ENCODE data around the gene NUDT6. TPM values are rescaled to one million over a fixed set of nuclear protein-coding genes. Genes with fewer than 3 reads are reported as not detected.

The NUDT6 gene
- total RNA-seq, 1 donor from 2014 or later, result 4.0 TPM

- no peak for FAIRE-seq
- Mint-ChIP-seq H3K36me3 (ENCODE audit: low read depth, unreplicated experiment) (peaks cover 17% of the 10 kb centered on the region), H3K27me3 (ENCODE audit: low read depth, unreplicated experiment) (no peaks in the 10 kb centered on the region), H3K4me1 (ENCODE audit: low read depth, unreplicated experiment) (peaks cover 1% of the 10 kb centered on the region), H3K4me3 (ENCODE audit: unreplicated experiment) (no peak overlapping the region), H3K27ac (ENCODE audit: unreplicated experiment) (no peak overlapping the region), H3K9me3 (ENCODE audit: unreplicated experiment) (no peaks in the 10 kb centered on the region)
- H3K79me2 ChIP-seq (ENCODE audit: insufficient read depth, low read length), result peaks cover 2% of the 10 kb centered on the region
- no peaks in the 10 kb centered on the region for H3K36me3 ChIP-seq (ENCODE audit: insufficient read depth, low read length)
- no peak for DNase-seq (ENCODE audit: low read depth)
- H3K4me1 ChIP-seq (ENCODE audit: insufficient read depth, low read length), result no peaks in the 10 kb centered on the region
- no peak overlapping the region for H3K4me2 ChIP-seq (ENCODE audit: low read length)
- TF ChIP-seq EZH2 (IDR thresholded peaks at IDR 0.05; ENCODE audit: insufficient read depth, low read length) (no peak), CTCF (IDR thresholded peaks at IDR 0.05; ENCODE audit: insufficient read depth, low read depth, low read length) (no peak)
- H3K27ac ChIP-seq (ENCODE audit: low read depth, low read length), result no peak overlapping the region
- no peak overlapping the region for H3K9ac ChIP-seq (ENCODE audit: low read length)
- H4K20me1 ChIP-seq (ENCODE audit: insufficient read depth, low read length), result no peaks in the 10 kb centered on the region
- no peak overlapping the region for H3K4me3 ChIP-seq (ENCODE audit: insufficient read depth, low read depth, low read length)
- H2AFZ ChIP-seq (ENCODE audit: low read depth, low read length), result no peak overlapping the region
- H3K27me3 ChIP-seq (ENCODE audit: insufficient read depth, low read length), result no peaks in the 10 kb centered on the region
- H3K9me3 ChIP-seq (ENCODE audit: insufficient read depth, low read depth, low read length), result no peaks in the 10 kb centered on the region
These were observed 36.1 kb upstream of the NUDT6 start for GRCh38 chr4:122958505-122958904.

- H3K4me1 ChIP-seq (ENCODE audit: insufficient read depth, low read length), result no peaks in the 10 kb centered on the region
- FAIRE-seq, result no peak
- no peak overlapping the region for H3K4me2 ChIP-seq (ENCODE audit: low read length)
These were observed 31.5 kb upstream of the NUDT6 start for GRCh38 chr4:122953924-122954323.

More at GRCh38 chr4:122953924-122954323, 31.5 kb upstream of the NUDT6 start:
- Mint-ChIP-seq H3K9me3 (ENCODE audit: unreplicated experiment) (no peaks in the 10 kb centered on the region), H3K36me3 (ENCODE audit: low read depth, unreplicated experiment) (peaks cover 23% of the 10 kb centered on the region), H3K27me3 (ENCODE audit: low read depth, unreplicated experiment) (no peaks in the 10 kb centered on the region), H3K4me1 (ENCODE audit: low read depth, unreplicated experiment) (no peaks in the 10 kb centered on the region), H3K27ac (ENCODE audit: unreplicated experiment) (no peak overlapping the region), H3K4me3 (ENCODE audit: unreplicated experiment) (no peak overlapping the region)
- no peaks in the 10 kb centered on the region for H3K79me2 ChIP-seq (ENCODE audit: insufficient read depth, low read length)
- H3K9me3 ChIP-seq (ENCODE audit: insufficient read depth, low read depth, low read length), result no peaks in the 10 kb centered on the region
- H3K36me3 ChIP-seq (ENCODE audit: insufficient read depth, low read length), result peaks cover 14% of the 10 kb centered on the region
- no peak overlapping the region for H3K9ac ChIP-seq (ENCODE audit: low read length)
- H4K20me1 ChIP-seq (ENCODE audit: insufficient read depth, low read length), result no peaks in the 10 kb centered on the region
- H2AFZ ChIP-seq (ENCODE audit: low read depth, low read length), result no peak overlapping the region
- DNase-seq (ENCODE audit: low read depth), result no peak
- no peak overlapping the region for H3K27ac ChIP-seq (ENCODE audit: low read depth, low read length)
- TF ChIP-seq EZH2 (IDR thresholded peaks at IDR 0.05; ENCODE audit: insufficient read depth, low read length) (no peak), CTCF (IDR thresholded peaks at IDR 0.05; ENCODE audit: insufficient read depth, low read depth, low read length) (no peak)
- H3K27me3 ChIP-seq (ENCODE audit: insufficient read depth, low read length), result no peaks in the 10 kb centered on the region
- no peak overlapping the region for H3K4me3 ChIP-seq (ENCODE audit: insufficient read depth, low read depth, low read length)

All from astrocyte (in vitro differentiated cells and primary cell).